Measurements from ENCODE around the gene DNAI1. TPM values are rescaled to one million over a fixed set of nuclear protein-coding genes. Genes with fewer than 3 reads are reported as not detected.

DNAI1 gene
- total RNA-seq, 1 donor from 2014 or later = 1.5 TPM

GRCh38 chr9:34500623-34501267 lies 42.1 kb downstream of the DNAI1 start:
- peak; percentile 97 for TF ChIP-seq CTCF (conservative IDR thresholded peaks at IDR 0.05)
- no peaks in the 10 kb centered on the region for H3K9me3 Mint-ChIP-seq
- H3K36me3 Mint-ChIP-seq (ENCODE audit: low read depth) = no peaks in the 10 kb centered on the region
- H3K4me3 Mint-ChIP-seq = no peak overlapping the region
- DNase-seq (ENCODE audit: low read depth, low spot score) = peak; percentile 78
- peaks cover 42% of the 10 kb centered on the region for H3K27me3 Mint-ChIP-seq (ENCODE audit: low read depth)
- H3K27ac Mint-ChIP-seq (ENCODE audit: unreplicated experiment) = no peak overlapping the region
- H3K4me1 Mint-ChIP-seq = peaks cover 21% of the 10 kb centered on the region

- no peak for TF ChIP-seq CTCF (conservative IDR thresholded peaks at IDR 0.05)
- no peak for DNase-seq (ENCODE audit: low read depth, low spot score)
- Mint-ChIP-seq H3K27ac (ENCODE audit: unreplicated experiment) (no peak overlapping the region), H3K4me1 (peaks cover 21% of the 10 kb centered on the region), H3K9me3 (no peaks in the 10 kb centered on the region), H3K36me3 (ENCODE audit: low read depth) (no peaks in the 10 kb centered on the region), H3K4me3 (no peak overlapping the region), H3K27me3 (ENCODE audit: low read depth) (peaks cover 44% of the 10 kb centered on the region)
Observed at GRCh38 chr9:34501372-34501771, 42.8 kb downstream of the DNAI1 start.

- peaks cover 21% of the 10 kb centered on the region for H3K4me1 Mint-ChIP-seq
- H3K27ac Mint-ChIP-seq (ENCODE audit: unreplicated experiment) = no peak overlapping the region
- no peak for DNase-seq (ENCODE audit: low read depth, low spot score)
- H3K9me3 Mint-ChIP-seq = no peaks in the 10 kb centered on the region
- TF ChIP-seq CTCF (conservative IDR thresholded peaks at IDR 0.05) = no peak
- H3K4me3 Mint-ChIP-seq = no peak overlapping the region
- H3K27me3 Mint-ChIP-seq (ENCODE audit: low read depth) = peaks cover 46% of the 10 kb centered on the region
- H3K36me3 Mint-ChIP-seq (ENCODE audit: low read depth) = no peaks in the 10 kb centered on the region
Observed at GRCh38 chr9:34501889-34502425, 43.4 kb downstream of the DNAI1 start.

GRCh38 chr9:34502471-34502870 lies 43.9 kb downstream of the DNAI1 start:
- H3K27ac Mint-ChIP-seq (ENCODE audit: unreplicated experiment) = no peak overlapping the region
- peaks cover 48% of the 10 kb centered on the region for H3K27me3 Mint-ChIP-seq (ENCODE audit: low read depth)
- no peaks in the 10 kb centered on the region for H3K9me3 Mint-ChIP-seq
- no peak for TF ChIP-seq CTCF (conservative IDR thresholded peaks at IDR 0.05)
- H3K36me3 Mint-ChIP-seq (ENCODE audit: low read depth) = no peaks in the 10 kb centered on the region
- no peak for DNase-seq (ENCODE audit: low read depth, low spot score)
- no peak overlapping the region for H3K4me3 Mint-ChIP-seq
- peaks cover 19% of the 10 kb centered on the region for H3K4me1 Mint-ChIP-seq

- Mint-ChIP-seq H3K4me1 (peaks cover 15% of the 10 kb centered on the region), H3K27ac (ENCODE audit: unreplicated experiment) (no peak overlapping the region), H3K36me3 (ENCODE audit: low read depth) (no peaks in the 10 kb centered on the region), H3K9me3 (no peaks in the 10 kb centered on the region), H3K4me3 (no peak overlapping the region), H3K27me3 (ENCODE audit: low read depth) (peaks cover 45% of the 10 kb centered on the region)
- TF ChIP-seq CTCF (conservative IDR thresholded peaks at IDR 0.05) = no peak
- no peak for DNase-seq (ENCODE audit: low read depth, low spot score)
Observed at GRCh38 chr9:34502891-34503290, 44.3 kb downstream of the DNAI1 start.

Measured in neural crest cell (in vitro differentiated cells).